Bronchial epithelial cell (primary cell): Measurements from ENCODE around the gene XPR1. TPM values are rescaled to one million over a fixed set of nuclear protein-coding genes. Genes with fewer than 3 reads are reported as not detected.

Source experiments
- DNase-seq: peaks from one replicate; pipeline ENCODE4 v3.0.0-alpha.2; 2010; ENCODE audit warnings: low read depth
- FAIRE-seq: peaks from 2 replicates; lab custom pipeline; 2011; peaks lifted over from hg19 to GRCh38; lab: Jason Lieb, UNC
- H3K27me3 ChIP-seq: 2 replicates; pipeline ENCODE4 v1.5.1; 2011; ENCODE audit warnings: low read length; ENCODE audit not compliant: control insufficient read depth, insufficient read depth
- H3K36me3 ChIP-seq: 2 replicates; pipeline ENCODE4 v1.5.1; 2011; ENCODE audit warnings: low read length; ENCODE audit not compliant: control insufficient read depth, insufficient read depth
- H3K4me3 ChIP-seq: 2 replicates; pipeline ENCODE4 v1.5.1; 2011; ENCODE audit warnings: mild to moderate bottlenecking, low read depth, low read length, control low read depth
- CTCF ChIP-seq: IDR thresholded peaks from 2 replicates; pipeline ENCODE4 v1.5.1; 2011; ENCODE audit warnings: mild to moderate bottlenecking, moderate library complexity, low read length, control low read depth, inconsistent platforms; ENCODE audit not compliant: insufficient read depth, severe bottlenecking
- total RNA-seq: library from RNA; depleted of rRNA; stranded (reverse); fragments of >200 nt; gene quantifications from 2 replicates; pipeline ENCODE4 v1.2.1, GENCODE V29; 2014

XPR1 gene
- total RNA-seq, 1 donor from 2014 or later, result 35.0 TPM

GRCh38 chr1:180616439-180616838, 15.4 kb upstream of the XPR1 start:
- FAIRE-seq (no peak), DNase-seq (no peak)
- TF ChIP-seq CTCF, result no peak

DNA sequence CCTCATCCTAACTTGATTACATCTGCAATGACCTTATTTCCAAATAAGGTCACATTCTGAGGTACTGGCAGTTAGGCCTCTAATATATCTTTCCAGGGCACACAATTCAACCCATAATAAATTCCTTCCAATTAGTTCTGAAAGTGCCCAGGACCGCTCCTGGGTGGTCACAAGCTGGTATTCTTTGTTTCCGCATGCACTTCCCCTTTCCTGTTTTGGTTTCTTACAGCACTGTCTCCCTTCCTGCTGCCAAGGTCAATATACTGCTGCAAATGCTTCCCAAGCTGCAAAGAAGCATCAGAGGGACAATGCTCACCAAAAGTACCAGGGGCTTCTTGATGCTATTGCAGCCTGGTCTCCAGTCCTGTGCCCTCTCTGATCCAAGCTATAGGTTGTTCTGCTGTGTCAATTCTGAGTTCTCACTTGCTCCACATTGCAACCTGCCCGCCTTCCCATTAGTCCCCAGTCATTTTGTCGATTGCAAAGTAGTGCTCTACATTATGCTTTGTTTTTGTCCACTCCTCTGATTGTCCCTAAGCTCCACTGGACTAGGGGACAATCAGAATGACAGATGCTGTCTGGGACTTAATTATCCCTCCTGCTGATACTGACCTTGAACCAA, 13.9 kb upstream of the XPR1 start:
- no peaks in the 10 kb centered on the region for H3K27me3 ChIP-seq

More at GRCh38 chr1:180616439-180616838, 15.4 kb upstream of the XPR1 start:
- H3K4me3 ChIP-seq, result no peak overlapping the region
- no peaks in the 10 kb centered on the region for H3K27me3 ChIP-seq
- H3K36me3 ChIP-seq, result no peaks in the 10 kb centered on the region

DNA sequence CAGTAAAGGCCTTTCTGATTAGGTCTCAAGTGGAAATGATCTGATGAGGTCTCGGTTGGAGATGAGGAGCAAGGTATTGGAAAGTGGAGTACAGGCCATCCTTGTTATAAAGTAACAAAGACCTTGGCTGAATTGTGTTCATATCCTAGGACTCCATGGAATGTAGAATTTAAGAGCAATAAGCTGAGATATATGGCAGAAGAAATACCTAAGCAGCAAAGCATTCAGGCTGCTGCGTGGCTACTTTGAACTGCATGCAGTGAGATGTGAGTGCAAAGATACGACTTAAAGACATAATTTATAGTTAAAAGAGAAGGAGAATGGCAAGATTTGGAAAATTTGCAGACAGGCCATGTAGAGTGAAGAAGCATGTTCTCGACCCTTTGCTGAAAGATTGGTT, 11.2 kb upstream of the XPR1 start:
- no peak for FAIRE-seq
- DNase-seq, result no peak
- no peak overlapping the region for H3K4me3 ChIP-seq
- H3K27me3 ChIP-seq, result no peaks in the 10 kb centered on the region
- no peak for TF ChIP-seq CTCF
- no peaks in the 10 kb centered on the region for H3K36me3 ChIP-seq

More for the DNA sequence above, 13.9 kb upstream of the XPR1 start:
- DNase-seq, result no peak
- no peak for FAIRE-seq
- no peak for TF ChIP-seq CTCF
- H3K4me3 ChIP-seq, result no peak overlapping the region
- H3K36me3 ChIP-seq, result no peaks in the 10 kb centered on the region

- H3K27me3 ChIP-seq, result no peaks in the 10 kb centered on the region
- H3K4me3 ChIP-seq, result no peak overlapping the region
- TF ChIP-seq CTCF, result no peak
- FAIRE-seq (no peak), DNase-seq (no peak)
- no peaks in the 10 kb centered on the region for H3K36me3 ChIP-seq
Measured at GRCh38 chr1:180622658-180623508, 8.9 kb upstream of the XPR1 start.

GRCh38 chr1:180623579-180624347, 8.1 kb upstream of the XPR1 start:
- DNase-seq (no peak), FAIRE-seq (no peak)
- Histone ChIP-seq H3K27me3 (no peaks in the 10 kb centered on the region), H3K36me3 (no peaks in the 10 kb centered on the region), H3K4me3 (no peak overlapping the region)
- no peak for TF ChIP-seq CTCF
